ENCODE measurements around the gene RTN4RL1.

- TF ChIP-seq CTCF (IDR thresholded peaks at IDR 0.05; ENCODE audit: low read depth, low read length): no peak
- TF ChIP-seq MAX (IDR thresholded peaks at IDR 0.05; ENCODE audit: low read depth, low read length): no peak
- TF ChIP-seq POLR2A (IDR thresholded peaks at IDR 0.05; ENCODE audit: extremely low read depth, insufficient read length): no peak
- TF ChIP-seq MYC (IDR thresholded peaks at IDR 0.05; ENCODE audit: low read depth, low read length): no peak
Measured at GRCh38 chr17:2055292-2056205, 30.4 kb upstream of the RTN4RL1 start.
